ENCODE data around the gene SSC5D.

Gene SSC5D

GRCh38 chr19:55483706-55484592 lies 4.3 kb upstream of the SSC5D start:
- DNase-seq, result no peak
- in situ Hi-C loops (cut with MboI; ENCODE audit: low pct_unique_long_range_greater_than_20kb, low sequenced_read_pairs), result no loop called here

- in situ Hi-C loops (cut with MboI; ENCODE audit: low pct_unique_long_range_greater_than_20kb, low sequenced_read_pairs), result no loop called here
- DNase-seq, result peak; percentile 77
Measured at GRCh38 chr19:55484593-55485438, 3.4 kb upstream of the SSC5D start, which contains the start of gene NAT14. TSS of gene NAT14 (plus strand) at chr19:55485188. CDS start at chr19:55485709, 521 bp downstream.

GRCh38 chr19:55485439-55486011 lies 2.7 kb upstream of the SSC5D start:
- DNase-seq, result no peak
- in situ Hi-C loops (cut with MboI; ENCODE audit: low pct_unique_long_range_greater_than_20kb, low sequenced_read_pairs), result no loop called here

GRCh38 chr19:55486043-55486970 lies 1.9 kb upstream of the SSC5D start:
- in situ Hi-C loops (cut with MboI; ENCODE audit: low pct_unique_long_range_greater_than_20kb, low sequenced_read_pairs), result no loop called here
- DNase-seq, result no peak

GRCh38 chr19:55486971-55487923 lies 989 bp upstream of the SSC5D start:
- peak; percentile 57 for DNase-seq
- in situ Hi-C loops (cut with MboI; ENCODE audit: low pct_unique_long_range_greater_than_20kb, low sequenced_read_pairs), result no loop called here

- no peak for DNase-seq
- in situ Hi-C loops (cut with MboI; ENCODE audit: low pct_unique_long_range_greater_than_20kb, low sequenced_read_pairs), result no loop called here
Measured at GRCh38 chr19:55488986-55489710, 912 bp downstream of the SSC5D start.

GRCh38 chr19:55489711-55490477 lies 1.7 kb downstream of the SSC5D start:
- in situ Hi-C loops (cut with MboI; ENCODE audit: low pct_unique_long_range_greater_than_20kb, low sequenced_read_pairs), result no loop called here
- DNase-seq, result no peak

- in situ Hi-C loops (cut with MboI; ENCODE audit: low pct_unique_long_range_greater_than_20kb, low sequenced_read_pairs), result no loop called here
- no peak for DNase-seq
Measured at GRCh38 chr19:55490478-55491432, 2.5 kb downstream of the SSC5D start.

- in situ Hi-C loops (cut with MboI; ENCODE audit: low pct_unique_long_range_greater_than_20kb, low sequenced_read_pairs), result no loop called here
- no peak for DNase-seq
Measured at GRCh38 chr19:55491546-55492360, 3.5 kb downstream of the SSC5D start.

GRCh38 chr19:55492362-55492944 lies 4.2 kb downstream of the SSC5D start:
- no peak for DNase-seq

GRCh38 chr19:55493052-55493644 lies 4.9 kb downstream of the SSC5D start:
- in situ Hi-C loops (cut with MboI; ENCODE audit: low pct_unique_long_range_greater_than_20kb, low sequenced_read_pairs), result no loop called here
- no peak for DNase-seq

More at GRCh38 chr19:55492362-55492944, 4.2 kb downstream of the SSC5D start:
- in situ Hi-C loops (cut with MboI; ENCODE audit: low pct_unique_long_range_greater_than_20kb, low sequenced_read_pairs), result no loop called here

- DNase-seq, result no peak
Measured at GRCh38 chr19:55493645-55494171, 5.5 kb downstream of the SSC5D start.

GRCh38 chr19:55494172-55494761 lies 6.0 kb downstream of the SSC5D start:
- DNase-seq, result no peak
- in situ Hi-C loops (cut with MboI; ENCODE audit: low pct_unique_long_range_greater_than_20kb, low sequenced_read_pairs), result no loop called here

More at GRCh38 chr19:55493645-55494171, 5.5 kb downstream of the SSC5D start:
- in situ Hi-C loops (cut with MboI; ENCODE audit: low pct_unique_long_range_greater_than_20kb, low sequenced_read_pairs), result no loop called here
